NCI-H82 (cell line): ENCODE results near the gene NOTO.

Experiments
- DNase-seq: peaks from one replicate; lab custom pipeline; 2025; lab: John Stamatoyannopoulos, UW

NOTO gene

DNA sequence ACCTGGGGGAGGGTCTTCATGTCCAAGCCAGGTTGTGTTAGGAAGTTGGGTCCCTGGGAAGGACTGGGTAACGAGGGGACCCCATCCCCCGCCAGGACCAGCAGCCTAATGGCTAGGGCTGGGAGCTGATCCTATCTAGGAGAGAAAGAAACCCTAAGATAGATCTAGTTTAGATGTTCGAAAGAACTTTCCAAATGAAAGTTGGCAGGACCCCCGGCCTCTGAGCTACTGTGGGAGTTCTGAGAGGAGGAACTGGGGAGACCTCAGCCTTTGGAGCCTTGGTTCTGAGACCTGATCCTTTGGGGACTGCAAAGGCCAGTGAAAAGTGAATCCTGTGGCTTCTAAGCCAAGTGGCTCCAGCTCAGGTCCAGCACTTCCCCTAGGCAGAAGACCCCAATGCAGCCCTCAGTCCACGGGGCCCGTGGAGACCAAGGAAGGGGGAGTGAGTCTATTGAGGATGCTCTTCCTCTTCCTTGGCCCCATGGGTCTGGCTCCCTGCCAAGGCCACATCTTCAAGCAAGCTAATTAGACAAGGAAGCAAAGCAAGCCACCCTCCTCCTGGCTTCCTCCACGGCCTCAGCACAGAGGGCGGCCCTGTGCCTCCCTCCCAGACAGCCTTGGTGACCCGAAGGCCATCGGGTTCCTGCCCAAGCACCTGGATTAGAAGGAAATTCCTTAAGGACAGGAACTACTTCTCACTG, 55.2 kb downstream of the NOTO start:
- peak; percentile 51 for DNase-seq

GRCh38 chr2:73258186-73258912, 56.0 kb downstream of the NOTO start:
- DNase-seq = no peak

- DNase-seq = no peak
These were observed 56.5 kb downstream of the NOTO start for GRCh38 chr2:73258913-73259215.

DNA sequence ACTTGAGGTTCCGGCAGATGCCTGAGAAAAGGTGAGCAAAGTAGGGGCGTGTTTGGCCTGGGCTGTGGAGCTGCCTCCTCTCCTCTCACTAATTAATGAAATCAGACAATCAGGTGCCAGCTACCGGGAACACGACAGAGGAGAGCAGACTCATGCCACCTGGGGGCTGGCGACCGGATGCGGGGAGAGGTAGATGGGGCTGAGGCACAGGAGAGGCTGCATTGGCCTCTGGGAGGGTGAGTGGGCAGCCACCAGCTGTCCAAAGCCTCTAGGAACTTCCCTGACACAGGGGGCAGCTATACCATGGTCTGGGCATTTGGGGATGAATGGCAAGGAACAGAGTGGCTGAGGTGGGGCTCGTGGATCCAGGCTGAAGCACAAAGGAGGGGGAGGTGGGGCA, 56.9 kb downstream of the NOTO start:
- DNase-seq = no peak

GRCh38 chr2:73259704-73260337, 57.4 kb downstream of the NOTO start:
- DNase-seq = no peak

GRCh38 chr2:73260338-73260984, 58.1 kb downstream of the NOTO start:
- DNase-seq = peak; percentile 67
